GM12878 (cell line): ENCODE measurements around the gene CDK11B. TPM values are rescaled to one million over a fixed set of nuclear protein-coding genes. Genes with fewer than 3 reads are reported as not detected.

Experiments used
- ATAC-seq: fragments of 200-7000 bp; cut with Tn5 transposase; 3 replicates; pipeline ENCODE4 v1.9.1; 2020; ENCODE audit warnings: mild to moderate bottlenecking, moderate library complexity
- BruUV-seq: library from RNA; stranded (reverse); fragments of 400-500 nt; replicated peaks from 2 replicates; lab custom pipeline; 2021; lab: Mats Ljungman, UMichigan
- CTCF ChIA-PET: fragments of 300-600 bp; sonication (Branson Sonifier 250); formaldehyde crosslinking; extraction: SDS; loops from one replicate; lab custom pipeline; 2021; ENCODE audit warnings: inconsistent platforms; lab: Yijun Ruan, JAX
- POLR2A ChIA-PET: fragments of 350-600 bp; formaldehyde crosslinking; extraction: SDS; loops from one replicate; lab custom pipeline; 2021; ENCODE audit warnings: inconsistent platforms; lab: Charles Lee
- RAD21 ChIA-PET: fragments of 300-600 bp; sonication (Branson Sonifier 250); formaldehyde crosslinking; loops from one replicate; lab custom pipeline; 2023; ENCODE audit warnings: antibody characterized with exemption; ENCODE audit not compliant: unreplicated experiment; lab: Charles Lee
- SMC1A ChIA-PET: fragments of 300-600 bp; sonication (Branson Sonifier 250); formaldehyde crosslinking; loops from one replicate; lab custom pipeline; 2023; ENCODE audit not compliant: unreplicated experiment, uncharacterized antibody; lab: Charles Lee
- DNase-seq: peaks from one replicate; pipeline ENCODE4 v3.0.0-alpha.2; 2011; ENCODE audit warnings: low read depth, low spot score
- FAIRE-seq: peaks from 3 replicates; lab custom pipeline; 2011; peaks lifted over from hg19 to GRCh38; lab: Jason Lieb, UNC
- H2AFZ ChIP-seq: 2 replicates; pipeline ENCODE4 v1.6.0; 2011; ENCODE audit warnings: low read depth, low read length, control low read depth; ENCODE audit not compliant: control insufficient read depth
- H3K27ac ChIP-seq: 2 replicates; pipeline ENCODE4 v1.5.1; 2011; ENCODE audit warnings: control low read depth; ENCODE audit not compliant: control insufficient read depth, insufficient read depth
- H3K27me3 ChIP-seq, 2 experiments: replicated peaks in 1 of 2; 2 replicates each; pipeline versions ENCODE4 v1.6.0 to v1.6.1; 2011; ENCODE audit warnings: low read length in 1 of 2; ENCODE audit not compliant: control insufficient read depth in 2 of 2, insufficient read depth in 2 of 2
- H3K36me3 ChIP-seq, 2 experiments: 2 replicates each; pipeline ENCODE4 v1.5.1; 2011; ENCODE audit warnings: low read length in 1 of 2; ENCODE audit not compliant: control insufficient read depth in 2 of 2, insufficient read depth in 2 of 2
- H3K4me1 ChIP-seq: 2 replicates; pipeline ENCODE4 v1.6.1; 2011; ENCODE audit warnings: mild to moderate bottlenecking, low read length, moderate library complexity, mixed read lengths; ENCODE audit not compliant: control insufficient read depth, insufficient read depth
- H3K4me2 ChIP-seq: 2 replicates; pipeline ENCODE4 v1.6.0; 2011; ENCODE audit warnings: control low read depth; ENCODE audit not compliant: control insufficient read depth, insufficient read depth
- H3K4me3 ChIP-seq: fragments of 200-600 bp; sonication (generic); 2 replicates; pipeline ENCODE4 v1.5.1; 2016
- H3K79me2 ChIP-seq: 2 replicates; pipeline ENCODE4 v1.6.0; 2011; ENCODE audit warnings: low read length; ENCODE audit not compliant: control insufficient read depth, insufficient read depth
- H3K9ac ChIP-seq: 2 replicates; pipeline ENCODE4 v1.8.0; 2011; ENCODE audit warnings: low read length, control low read depth, mixed read lengths; ENCODE audit not compliant: control insufficient read depth, insufficient read depth
- H3K9me3 ChIP-seq: replicated peaks from 3 replicates; pipeline ENCODE4 v1.5.1; 2011; ENCODE audit warnings: mild to moderate bottlenecking, low read length; ENCODE audit not compliant: control insufficient read depth, insufficient read depth
- H4K20me1 ChIP-seq: 2 replicates; pipeline ENCODE4 v1.6.0; 2011; ENCODE audit not compliant: control insufficient read depth, insufficient read depth
- ASH2L ChIP-seq: fragments of 300-600, 200-600 bp; sonication (generic); IDR thresholded peaks from 2 replicates; pipeline ENCODE4 v1.6.1; 2017; ENCODE audit warnings: low read depth, mild to moderate bottlenecking, borderline replicate concordance
- BACH1 ChIP-seq: fragments of 450-650 bp; IDR thresholded peaks from 2 replicates; pipeline ENCODE4 v1.6.1; 2017; ENCODE audit warnings: mild to moderate bottlenecking, borderline replicate concordance
- BCL3 ChIP-seq: IDR thresholded peaks from 2 replicates; pipeline ENCODE4 v1.6.1; 2011; ENCODE audit warnings: borderline replicate concordance, low read depth, mild to moderate bottlenecking, moderate library complexity, low read length; ENCODE audit not compliant: insufficient read depth, poor library complexity, severe bottlenecking
- EZH2 ChIP-seq: IDR thresholded peaks from 2 replicates; pipeline ENCODE4 v1.6.1; 2012; ENCODE audit warnings: low read depth, mild to moderate bottlenecking, control low read depth, inconsistent platforms, low read length, borderline replicate concordance; ENCODE audit not compliant: control insufficient read depth
- FOXK2 ChIP-seq: fragments of 450-650 bp; IDR thresholded peaks from 2 replicates; pipeline ENCODE4 v1.6.1; 2017; ENCODE audit warnings: mild to moderate bottlenecking, moderate library complexity
- IRF4 ChIP-seq: IDR thresholded peaks from 2 replicates; pipeline ENCODE4 v1.6.1; 2011; ENCODE audit warnings: low read depth, low read length
- JUND ChIP-seq: IDR thresholded peaks from 2 replicates; pipeline ENCODE4 v1.6.1; 2012; ENCODE audit warnings: low read depth, mild to moderate bottlenecking, low read length, improper control_type of control experiment, moderate library complexity
- MEF2B ChIP-seq: fragments of 450-650 bp; IDR thresholded peaks from 2 replicates; pipeline ENCODE4 v1.6.1; 2018; ENCODE audit warnings: mild to moderate bottlenecking, moderate library complexity; ENCODE audit not compliant: partially characterized antibody, poor library complexity, severe bottlenecking
- POLR2A ChIP-seq: IDR thresholded peaks from 2 replicates; pipeline ENCODE4 v1.6.1; 2011; ENCODE audit warnings: low read depth, mild to moderate bottlenecking, low read length
- POLR2AphosphoS5 ChIP-seq: IDR thresholded peaks from 2 replicates; pipeline ENCODE4 v1.6.1; 2011; ENCODE audit warnings: mild to moderate bottlenecking, low read length, inconsistent platforms
- POU2F2 ChIP-seq: IDR thresholded peaks from 3 replicates; pipeline ENCODE4 v1.6.1; 2011; ENCODE audit warnings: low read depth, mild to moderate bottlenecking, low read length, borderline replicate concordance
- SIN3A ChIP-seq: IDR thresholded peaks from 2 replicates; pipeline ENCODE4 v1.6.1; 2012; ENCODE audit warnings: low read depth, low read length, improper control_type of control experiment
- TCF7 ChIP-seq: IDR thresholded peaks from 2 replicates; pipeline ENCODE4 v1.6.1; 2014; ENCODE audit warnings: antibody characterized with exemption, borderline replicate concordance
- ZNF217 ChIP-seq: fragments of 450-650 bp; IDR thresholded peaks from 2 replicates; pipeline ENCODE4 v1.6.1; 2017; ENCODE audit warnings: antibody characterized with exemption, mild to moderate bottlenecking
- WGBS: methylation state at CpG from one replicate; pipeline ENCODE4 v1.1.6; 2016; ENCODE audit warnings: low lambda C conversion rate; ENCODE audit not compliant: insufficient replicate concordance, insufficient coverage; ENCODE audit errors: missing lambda C conversion rate; 5-methylcytosine and 5-hydroxymethylcytosine counted together
- in situ Hi-C: fragments of 300-500 bp; cut with MboI; formaldehyde crosslinking; loops from 9 replicates; pipeline ENCODE4 v1.14.3; 2018; ENCODE audit warnings: mixed read lengths
- intact Hi-C: fragments of 100-400 bp; cut with micrococcal nuclease; formaldehyde crosslinking; loops from one replicate; pipeline ENCODE4 v1.14.2; 2022; ENCODE audit not compliant: unreplicated experiment
- polyA plus RNA-seq, 11 experiments: library from polyadenylated mRNA; depleted of rRNA in 4 of 11; unstranded in 6 of 11; stranded (reverse) in 5 of 11; fragments of >200 nt; fragmentation: Nextera tagmentation in 4 of 11; fragmentation: Illumina TruSeq in 1 of 11; extraction: Ambion mirVana in 4 of 11; extraction: Trizol in 1 of 11; gene quantifications; 1 replicate in 1 of 11; 2 replicates in 10 of 11; pipeline versions ENCODE4 v1.2.1 to v1.2.3, GENCODE V29; 2011 to 2016; ENCODE audit warnings: inconsistent platforms in 2 of 11, missing spikeins in 2 of 11, low read depth in 1 of 11
- total RNA-seq, 4 experiments: library from RNA; depleted of rRNA in 3 of 4; stranded (reverse); fragments of >200 nt in 3 of 4; fragmentation: Illumina TruSeq in 1 of 4; extraction: Trizol in 1 of 4; gene quantifications; 2 replicates each; pipeline versions ENCODE4 v1.2.1 to v1.2.3, GENCODE V29; 2013 to 2021
- TF ChIP-seq, protein P1 (sequence below): fragments of 450-650 bp; formaldehyde crosslinking; IDR thresholded peaks from 2 replicates; pipeline ENCODE4 v1.4.0; 2022; ENCODE audit warnings: mild to moderate bottlenecking, moderate library complexity
- TF ChIP-seq, protein P2 (sequence below): fragments of 450-650 bp; IDR thresholded peaks from 2 replicates; pipeline ENCODE4 v1.6.1; 2017; ENCODE audit warnings: low read depth, mild to moderate bottlenecking, moderate library complexity

The CDK11B gene
- total and polyA plus RNA-seq, 10 of the 15 experiments (the other 5 are each of a cell fraction or from before 2014, with no cell fraction given): 3.2 to 30.9 (median 18.0) TPM

- TF ChIP-seq, protein P1, sequence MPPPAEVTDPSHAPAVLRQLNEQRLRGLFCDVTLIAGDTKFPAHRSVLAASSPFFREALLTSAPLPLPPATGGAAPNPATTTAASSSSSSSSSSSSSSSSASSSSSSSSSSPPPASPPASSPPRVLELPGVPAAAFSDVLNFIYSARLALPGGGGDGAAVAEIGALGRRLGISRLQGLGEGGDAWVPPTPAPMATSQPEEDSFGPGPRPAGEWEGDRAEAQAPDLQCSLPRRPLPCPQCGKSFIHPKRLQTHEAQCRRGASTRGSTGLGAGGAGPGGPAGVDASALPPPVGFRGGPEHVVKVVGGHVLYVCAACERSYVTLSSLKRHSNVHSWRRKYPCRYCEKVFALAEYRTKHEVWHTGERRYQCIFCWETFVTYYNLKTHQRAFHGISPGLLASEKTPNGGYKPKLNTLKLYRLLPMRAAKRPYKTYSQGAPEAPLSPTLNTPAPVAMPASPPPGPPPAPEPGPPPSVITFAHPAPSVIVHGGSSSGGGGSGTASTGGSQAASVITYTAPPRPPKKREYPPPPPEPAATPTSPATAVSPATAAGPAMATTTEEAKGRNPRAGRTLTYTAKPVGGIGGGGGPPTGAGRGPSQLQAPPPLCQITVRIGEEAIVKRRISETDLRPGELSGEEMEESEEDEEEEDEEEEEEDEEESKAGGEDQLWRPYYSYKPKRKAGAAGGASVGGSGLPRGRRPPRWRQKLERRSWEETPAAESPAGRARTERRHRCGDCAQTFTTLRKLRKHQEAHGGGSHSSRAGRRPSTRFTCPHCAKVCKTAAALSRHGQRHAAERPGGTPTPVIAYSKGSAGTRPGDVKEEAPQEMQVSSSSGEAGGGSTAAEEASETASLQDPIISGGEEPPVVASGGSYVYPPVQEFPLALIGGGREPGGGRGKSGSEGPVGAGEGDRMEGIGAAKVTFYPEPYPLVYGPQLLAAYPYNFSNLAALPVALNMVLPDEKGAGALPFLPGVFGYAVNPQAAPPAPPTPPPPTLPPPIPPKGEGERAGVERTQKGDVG (CRISPR knock-in tag): no peak
- TF ChIP-seq, all 136 proteins: peak for 0
These were observed 57.1 kb downstream of the CDK11B start (continued) for GRCh38 chr1:1601564-1602303.

GRCh38 chr1:1600861-1601563, 57.8 kb downstream of the CDK11B start:
- Histone ChIP-seq H3K4me3 (no peak overlapping the region), H3K9me3 (no peaks in the 10 kb centered on the region), H3K27ac (no peak overlapping the region), H3K4me2 (no peak overlapping the region), H3K27me3 (peaks cover 0 to 2% of the 10 kb centered on the region in 2 experiments; a peak in 2 of 4 replicates), H3K4me1 (peaks cover 40% of the 10 kb centered on the region), H3K79me2 (no peaks in the 10 kb centered on the region), H4K20me1 (no peaks in the 10 kb centered on the region), H3K36me3 (no peaks in the 10 kb centered on the region), H3K9ac (no peak overlapping the region), H2AFZ (no peak overlapping the region)
- no TSS peak for BruUV-seq
- POLR2A ChIA-PET: no interaction called here
- DNase-seq (no peak), ATAC-seq (no peak), FAIRE-seq (no peak)
- in situ Hi-C loops (no loop called here), intact Hi-C loops (no loop called here)
- SMC1A ChIA-PET: no interaction called here
- CTCF ChIA-PET: no interaction called here
- RAD21 ChIA-PET: no interaction called here
- WGBS: 81% methylated on average over 18 of the region's 22 CpGs
- TF ChIP-seq BACH1 (no peak), MEF2B (no peak), POU2F2 (no peak), BCL3 (no peak), POLR2A (no peak), TCF7 (no peak), EZH2 (no peak), ASH2L (no peak), FOXK2 (no peak), JUND (no peak), IRF4 (no peak), ZNF217 (no peak), SIN3A (no peak), POLR2AphosphoS5 (no peak)
- TF ChIP-seq, protein P2, sequence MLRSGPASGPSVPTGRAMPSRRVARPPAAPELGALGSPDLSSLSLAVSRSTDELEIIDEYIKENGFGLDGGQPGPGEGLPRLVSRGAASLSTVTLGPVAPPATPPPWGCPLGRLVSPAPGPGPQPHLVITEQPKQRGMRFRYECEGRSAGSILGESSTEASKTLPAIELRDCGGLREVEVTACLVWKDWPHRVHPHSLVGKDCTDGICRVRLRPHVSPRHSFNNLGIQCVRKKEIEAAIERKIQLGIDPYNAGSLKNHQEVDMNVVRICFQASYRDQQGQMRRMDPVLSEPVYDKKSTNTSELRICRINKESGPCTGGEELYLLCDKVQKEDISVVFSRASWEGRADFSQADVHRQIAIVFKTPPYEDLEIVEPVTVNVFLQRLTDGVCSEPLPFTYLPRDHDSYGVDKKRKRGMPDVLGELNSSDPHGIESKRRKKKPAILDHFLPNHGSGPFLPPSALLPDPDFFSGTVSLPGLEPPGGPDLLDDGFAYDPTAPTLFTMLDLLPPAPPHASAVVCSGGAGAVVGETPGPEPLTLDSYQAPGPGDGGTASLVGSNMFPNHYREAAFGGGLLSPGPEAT: no peak
